A204.1 (cell line): ENCODE data around the gene DLK2.
"Not testable (repeated sequence)": the region's sequence is repeated elsewhere in the genome, so short reads cannot be mapped to it uniquely, and the experiment has no call there.

ENCODE experiments used
- FAIRE-seq: peaks from 2 replicates; lab custom pipeline; 2012; peaks lifted over from hg19 to GRCh38; lab: Jason Lieb, UNC

DLK2 gene

GRCh38 chr6:43481591-43482236, 26.4 kb upstream of the DLK2 start:
- no peak for FAIRE-seq

GRCh38 chr6:43481075-43481474, 25.7 kb upstream of the DLK2 start:
- no peak for FAIRE-seq

- FAIRE-seq: no peak
These were observed 22.6 kb upstream of the DLK2 start for GRCh38 chr6:43478008-43478372.

- FAIRE-seq: peak; percentile 55
These were observed 22.1 kb upstream of the DLK2 start, which contains the start of gene TJAP1 for GRCh38 chr6:43477235-43478007. TSS of gene TJAP1 (plus strand) at chr6:43477570. CDS start at chr6:43499002, 21,432 bp downstream.

GRCh38 chr6:43476746-43477145, 21.4 kb upstream of the DLK2 start:
- no peak for FAIRE-seq

- no peak for FAIRE-seq
These were observed 20.2 kb upstream of the DLK2 start for GRCh38 chr6:43475516-43475915.

- no peak for FAIRE-seq
These were observed 17.2 kb upstream of the DLK2 start for GRCh38 chr6:43472515-43472914.

GRCh38 chr6:43471399-43471798, 16.1 kb upstream of the DLK2 start:
- FAIRE-seq: no peak

GRCh38 chr6:43469947-43470346, 14.6 kb upstream of the DLK2 start:
- FAIRE-seq: no peak

- FAIRE-seq: no peak
These were observed 13.7 kb upstream of the DLK2 start for GRCh38 chr6:43468748-43469681.

- no peak for FAIRE-seq
These were observed 12.9 kb upstream of the DLK2 start for GRCh38 chr6:43468240-43468639.

GRCh38 chr6:43467752-43468151, 12.4 kb upstream of the DLK2 start:
- FAIRE-seq: no peak

GRCh38 chr6:43467265-43467664, 11.9 kb upstream of the DLK2 start:
- FAIRE-seq: not testable (repeated sequence)

GRCh38 chr6:43465948-43466347, 10.6 kb upstream of the DLK2 start:
- no peak for FAIRE-seq

GRCh38 chr6:43464337-43464736, 9.0 kb upstream of the DLK2 start:
- no peak for FAIRE-seq

- FAIRE-seq: no peak
These were observed 6.6 kb upstream of the DLK2 start for GRCh38 chr6:43461936-43462335.

- FAIRE-seq: no peak
These were observed 4.7 kb upstream of the DLK2 start for GRCh38 chr6:43460032-43460431.

GRCh38 chr6:43459535-43459934, 4.2 kb upstream of the DLK2 start:
- no peak for FAIRE-seq

- not testable (repeated sequence) for FAIRE-seq
These were observed 2.8 kb upstream of the DLK2 start for GRCh38 chr6:43458154-43458553.

GRCh38 chr6:43457643-43458042, 2.3 kb upstream of the DLK2 start:
- no peak for FAIRE-seq

- FAIRE-seq: no peak
These were observed 435 bp downstream of the DLK2 start for GRCh38 chr6:43454696-43455530.

- no peak for FAIRE-seq
These were observed 1.1 kb downstream of the DLK2 start for GRCh38 chr6:43454290-43454695.
